Adrenal gland (tissue), 12 donors: ENCODE measurements around the gene CLEC2L. TPM values are rescaled to one million over a fixed set of nuclear protein-coding genes. Genes with fewer than 3 reads are reported as not detected.

Experiments
- DNase-seq, 7 donors: peaks; one replicate each; pipeline ENCODE4 v3.0.0-alpha.2; 2019 to 2020
- H3K27ac ChIP-seq, 5 donors: fragments of 200-600 bp; sonication (generic) in 4 of 5; 1 replicate in 3 of 5; 2 replicates in 2 of 5; pipeline versions ENCODE4 v1.5.1 to v1.8.0; 2016 to 2020; ENCODE audit warnings: mild to moderate bottlenecking in 1 of 5
- H3K27me3 ChIP-seq: fragments of 200-600 bp; 2 replicates; pipeline ENCODE4 v1.8.0; 2021
- H3K36me3 ChIP-seq, 2 donors: fragments of 200-600 bp; replicated peaks in 1 of 2; 1 replicate in 1 of 2; 2 replicates in 1 of 2; pipeline versions ENCODE4 v1.5.1 to v1.8.0; 2018 to 2022
- H3K4me1 ChIP-seq, 2 donors: fragments of 200-600 bp; replicated peaks in 1 of 2; 1 replicate in 1 of 2; 2 replicates in 1 of 2; pipeline versions ENCODE4 v1.5.1 to v1.8.0; 2018 to 2021
- H3K4me3 ChIP-seq, 4 donors: fragments of 200-600 bp; sonication (generic) in 3 of 4; one replicate each; pipeline ENCODE4 v1.5.1; 2016 to 2018
- H3K9me3 ChIP-seq, 3 donors: fragments of 200-600 bp; sonication (generic) in 1 of 3; replicated peaks in 1 of 3; 1 replicate in 2 of 3; 2 replicates in 1 of 3; pipeline versions ENCODE4 v1.5.1 to v1.8.0; 2016 to 2021
- POLR2A ChIP-seq, 2 donors: fragments of 450-650 bp; IDR thresholded peaks; one replicate each; pipeline ENCODE4 v1.6.1; 2017; ENCODE audit warnings: antibody characterized with exemption in 2 of 2, mild to moderate bottlenecking in 2 of 2, moderate library complexity in 1 of 2
- WGBS, 4 donors: extraction: QIAGEN DNeasy Blood & Tissue Kit in 2 of 4; methylation state at CpG; one replicate each; pipeline versions ENCODE4 v1.1.5 to v1.1.7; 2013 to 2017; 5-methylcytosine and 5-hydroxymethylcytosine counted together
- intact Hi-C, 2 donors: fragments of 100-400 bp; cut with DNase I; formaldehyde crosslinking; loops; one replicate each; pipeline versions ENCODE4 v1.14.1 to v1.15.0; 2022 to 2023
- polyA plus RNA-seq, 3 donors: library from polyadenylated mRNA; stranded (reverse); fragments of 200-250 nt in 2 of 3; fragments of 350-450 nt in 1 of 3; fragmentation: Illumina TruSeq in 1 of 3; extraction: RNeasy Lipid Tissue Mini Kit (QIAGEN cat#74804) in 1 of 3; gene quantifications; one replicate each; pipeline ENCODE4 v1.2.3, GENCODE V29; 2013 to 2014
- total RNA-seq, 9 donors: library from RNA; depleted of rRNA in 4 of 9; stranded (reverse); fragments of >200 nt in 4 of 9; fragments of 120-200 nt in 1 of 9; fragmentation: NEBNext Ultra II Directional in 1 of 9; extraction: Animal tissue kit (Norgen Biotek cat#: 25700) in 1 of 9; gene quantifications; one replicate each; pipeline versions ENCODE4 v1.1.0 to v1.2.4, GENCODE V29; 2013 to 2023
- TF ChIP-seq, protein P1 (sequence below), 6 experiments: fragments of 450-650 bp in 4 of 6; fragments of 200-600 bp in 2 of 6; sonication (generic) in 1 of 6; IDR thresholded peaks; 1 replicate in 5 of 6; 2 replicates in 1 of 6; pipeline versions ENCODE4 v1.5.1 to v1.8.0; 2016 to 2021; ENCODE audit warnings: antibody characterized with exemption in 6 of 6, mild to moderate bottlenecking in 2 of 6, moderate library complexity in 1 of 6
- donor health status: healthy with polysubstance abuse.
- donor health status: Bipolar disorder and iron deficiency.
- donor health status: DM: yes; HTN: yes; CAD: no.
- donor health status: DM: no; HTN: no; CAD: no.
- donor health status: DM: no; HTN: no; CAD: no.
- donor health status: DM: yes; HTN: yes; CAD: no.

Gene CLEC2L
- total and polyA plus RNA-seq, 12 donors, result 0.06 to 0.18 TPM; not detected in 10

DNA sequence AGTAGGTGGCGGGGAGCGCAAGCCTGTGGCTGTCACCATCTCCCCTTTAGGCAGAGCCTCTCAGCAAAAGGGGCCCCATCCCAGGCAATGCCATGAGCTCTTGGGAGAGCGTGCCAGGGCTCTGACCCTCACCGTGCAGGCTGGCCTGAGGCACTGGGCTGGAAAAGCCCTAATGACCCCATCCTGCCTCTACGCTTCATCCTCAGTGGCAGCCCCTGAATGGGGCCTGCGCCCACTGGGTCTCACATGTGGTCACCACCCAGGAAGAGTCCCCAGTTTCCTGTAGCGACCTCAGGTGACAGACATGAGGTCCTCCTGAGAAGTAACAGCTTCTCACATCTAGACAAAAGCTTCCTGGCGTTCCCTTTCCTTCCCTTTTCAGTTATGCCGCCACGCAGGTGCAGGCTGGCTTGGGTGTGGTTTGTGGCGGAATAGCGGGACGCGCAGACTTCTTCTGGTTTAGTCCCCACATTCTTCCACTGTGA is 59.2 kb downstream of the CLEC2L start:
- Histone ChIP-seq H3K4me3 (no peak overlapping the region), H3K36me3 (peaks cover 0 to 70% of the 10 kb centered on the region in 2 donors), H3K27ac (no peak overlapping the region), H3K27me3 (no peaks in the 10 kb centered on the region), H3K9me3 (no peaks in the 10 kb centered on the region), H3K4me1 (no peaks in the 10 kb centered on the region)
- peak in 1 of 7 donors; percentile 31 for DNase-seq
- intact Hi-C loops, result no loop called here
- TF ChIP-seq, protein P1, sequence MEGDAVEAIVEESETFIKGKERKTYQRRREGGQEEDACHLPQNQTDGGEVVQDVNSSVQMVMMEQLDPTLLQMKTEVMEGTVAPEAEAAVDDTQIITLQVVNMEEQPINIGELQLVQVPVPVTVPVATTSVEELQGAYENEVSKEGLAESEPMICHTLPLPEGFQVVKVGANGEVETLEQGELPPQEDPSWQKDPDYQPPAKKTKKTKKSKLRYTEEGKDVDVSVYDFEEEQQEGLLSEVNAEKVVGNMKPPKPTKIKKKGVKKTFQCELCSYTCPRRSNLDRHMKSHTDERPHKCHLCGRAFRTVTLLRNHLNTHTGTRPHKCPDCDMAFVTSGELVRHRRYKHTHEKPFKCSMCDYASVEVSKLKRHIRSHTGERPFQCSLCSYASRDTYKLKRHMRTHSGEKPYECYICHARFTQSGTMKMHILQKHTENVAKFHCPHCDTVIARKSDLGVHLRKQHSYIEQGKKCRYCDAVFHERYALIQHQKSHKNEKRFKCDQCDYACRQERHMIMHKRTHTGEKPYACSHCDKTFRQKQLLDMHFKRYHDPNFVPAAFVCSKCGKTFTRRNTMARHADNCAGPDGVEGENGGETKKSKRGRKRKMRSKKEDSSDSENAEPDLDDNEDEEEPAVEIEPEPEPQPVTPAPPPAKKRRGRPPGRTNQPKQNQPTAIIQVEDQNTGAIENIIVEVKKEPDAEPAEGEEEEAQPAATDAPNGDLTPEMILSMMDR (IDR thresholded peaks at IDR 0.05), result no peak
- WGBS, 4 donors, result 89 to 94% (median 91%) methylated on average over 7 to 14 of the region's 14 CpGs

DNA sequence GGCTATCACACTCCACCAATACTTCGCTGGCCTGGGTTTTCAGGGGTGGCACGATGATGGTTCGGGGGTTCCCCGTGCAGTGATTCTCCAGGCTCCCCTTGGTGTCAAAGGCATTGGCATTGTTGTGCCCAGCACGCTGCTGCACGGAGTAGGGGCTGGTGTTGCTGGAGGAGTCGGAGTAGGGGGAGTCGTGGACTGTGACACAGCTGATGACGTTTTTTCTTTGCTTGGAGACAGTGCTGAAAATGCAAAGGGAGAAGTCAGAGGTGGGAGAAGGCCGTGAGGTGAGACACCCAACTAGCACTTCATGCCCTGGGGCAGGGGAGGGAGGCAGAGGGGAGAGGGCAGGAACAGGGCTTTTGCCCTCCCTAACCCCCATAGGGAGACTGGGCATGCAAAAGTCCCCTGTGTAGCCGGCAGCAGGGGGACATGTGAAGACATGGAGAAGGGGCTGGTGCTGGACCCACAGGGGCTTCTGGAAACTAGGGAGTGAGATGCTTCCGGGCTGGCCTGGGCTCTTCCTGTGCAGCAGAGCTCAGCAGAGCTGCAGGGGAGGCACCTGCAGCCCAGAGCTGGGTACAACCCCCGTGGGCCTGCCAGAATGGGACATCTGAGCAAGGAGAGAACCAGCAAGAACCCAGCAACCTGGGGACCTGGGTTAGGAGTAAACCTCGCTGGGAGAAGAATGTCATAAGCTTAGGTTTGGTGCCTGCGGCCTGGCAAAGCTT is 60.5 kb downstream of the CLEC2L start:
- peak in 1 of 7 donors; percentile 29 for DNase-seq
- peaks cover 0 to 67% of the 10 kb centered on the region in 2 donors for H3K36me3 ChIP-seq

DNA sequence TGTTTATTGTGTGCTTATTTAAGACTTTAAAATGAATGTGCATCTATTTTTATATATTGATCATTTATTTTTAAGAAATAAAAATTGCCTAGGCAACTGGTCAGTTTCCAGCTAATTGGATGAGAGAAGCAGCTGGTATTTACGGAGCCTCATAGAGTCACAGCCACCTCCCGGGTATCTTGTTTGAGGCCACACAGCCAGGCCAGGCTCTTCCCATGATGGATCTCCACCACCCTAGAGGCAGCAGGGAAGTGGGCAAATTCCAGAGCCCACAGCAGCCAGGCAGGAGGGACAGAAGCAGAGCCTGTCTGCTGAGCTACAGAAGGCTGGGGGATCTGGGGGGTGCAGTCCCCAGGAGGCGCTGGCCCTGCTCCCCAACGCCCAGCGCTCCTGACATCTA is 61.6 kb downstream of the CLEC2L start:
- H3K9me3 ChIP-seq, result no peaks in the 10 kb centered on the region
- no peak overlapping the region for H3K27ac ChIP-seq
- DNase-seq, result no peak
- intact Hi-C loops, result no loop called here
- TF ChIP-seq, protein P1 (IDR thresholded peaks at IDR 0.05), result no peak
- TF ChIP-seq POLR2A (IDR thresholded peaks at IDR 0.05), result no peak
- H3K36me3 ChIP-seq, result peaks cover 0 to 62% of the 10 kb centered on the region in 2 donors
- H3K4me1 ChIP-seq, result peaks cover 0 to 4% of the 10 kb centered on the region in 2 donors
- WGBS, 4 donors, result 50 to 83% (median 75%) methylated on average over 2 to 5 of the region's 5 CpGs
- H3K27me3 ChIP-seq, result no peaks in the 10 kb centered on the region
- H3K4me3 ChIP-seq, result no peak overlapping the region

More for the DNA sequence above, 60.5 kb downstream of the CLEC2L start:
- no peak overlapping the region for H3K27ac ChIP-seq
- intact Hi-C loops, result no loop called here
- H3K9me3 ChIP-seq, result no peaks in the 10 kb centered on the region
- H3K27me3 ChIP-seq, result no peaks in the 10 kb centered on the region
- no peak overlapping the region for H3K4me3 ChIP-seq
- TF ChIP-seq, protein P1 (IDR thresholded peaks at IDR 0.05), result no peak
- no peak for TF ChIP-seq POLR2A (IDR thresholded peaks at IDR 0.05)
- WGBS, 4 donors, result 92 to 94% (median 94%) methylated on average over 12 to 15 of the region's 15 CpGs
- peaks cover 0 to 2% of the 10 kb centered on the region in 2 donors for H3K4me1 ChIP-seq

DNA sequence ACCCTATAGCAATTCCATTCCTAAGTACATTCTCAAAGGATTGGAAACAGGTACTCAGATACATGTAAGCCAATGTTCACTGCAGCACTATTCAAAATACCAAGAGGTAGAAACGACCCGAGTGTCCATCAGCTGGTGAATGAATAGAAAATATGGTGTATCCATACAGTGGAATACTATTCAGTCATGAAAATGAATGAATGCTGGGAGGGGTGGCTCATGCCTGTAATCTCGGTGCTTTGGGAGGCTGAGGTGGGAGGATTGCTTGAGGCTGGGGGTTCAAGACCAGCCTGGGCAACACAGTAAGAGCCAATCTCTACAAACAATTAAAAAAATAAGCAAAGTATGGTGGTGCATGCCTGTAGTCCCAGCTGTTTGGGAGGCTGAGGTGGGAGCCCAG is 62.8 kb downstream of the CLEC2L start:
- H3K27ac ChIP-seq, result no peak overlapping the region
- no peak for DNase-seq
- WGBS, 4 donors, result 92 to 96% (median 95%) methylated on average over 3 of the region's 3 CpGs
- H3K9me3 ChIP-seq, result no peaks in the 10 kb centered on the region
- intact Hi-C loops, result no loop called here
- H3K27me3 ChIP-seq, result no peaks in the 10 kb centered on the region
- H3K36me3 ChIP-seq, result peaks cover 0 to 56% of the 10 kb centered on the region in 2 donors
- H3K4me3 ChIP-seq, result no peak overlapping the region
- no peak for TF ChIP-seq POLR2A (IDR thresholded peaks at IDR 0.05)
- TF ChIP-seq, protein P1 (IDR thresholded peaks at IDR 0.05), result no peak
- H3K4me1 ChIP-seq, result peaks cover 0 to 4% of the 10 kb centered on the region in 2 donors
